NCI-H1417 (cell line): Measurements from ENCODE around the gene NLRP6.
A peak's percentile ranks its signal among the peaks of the same experiment; 100 is the strongest.
"Not testable (repeated sequence)": the region's sequence is repeated elsewhere in the genome, so short reads cannot be mapped to it uniquely, and the experiment has no call there.

Experiments used
- DNase-seq, 3 experiments: peaks; one replicate each; lab custom pipeline; 2025; lab: John Stamatoyannopoulos, UW

The NLRP6 gene

GRCh38 chr11:282171-282570, 4.0 kb downstream of the NLRP6 start:
- no peak for DNase-seq

- DNase-seq = no peak
Observed at GRCh38 chr11:282630-283360, 4.6 kb downstream of the NLRP6 start.

- DNase-seq = no peak
Observed at GRCh38 chr11:283405-284104, 5.3 kb downstream of the NLRP6 start.

- no peak for DNase-seq
Observed at GRCh38 chr11:284105-285020, 6.2 kb downstream of the NLRP6 start.

- DNase-seq = no peak
Observed at GRCh38 chr11:285021-285893, 7.0 kb downstream of the NLRP6 start.

- DNase-seq = no peak
Observed at GRCh38 chr11:285894-286220, 7.7 kb downstream of the NLRP6 start.

GRCh38 chr11:286977-287820, 9.0 kb downstream of the NLRP6 start:
- not testable (repeated sequence) for DNase-seq

GRCh38 chr11:287821-288477, 9.7 kb downstream of the NLRP6 start:
- DNase-seq = no peak

GRCh38 chr11:288478-289397, 10.5 kb downstream of the NLRP6 start, which contains the start of gene PGGHG:
PGGHG (plus strand) TSS chr11:289126; CDS start chr11:289817, 691 bp downstream.
- peak; percentile 29 to 44 (median 29) for DNase-seq

GRCh38 chr11:289398-289711, 11.1 kb downstream of the NLRP6 start:
- no peak for DNase-seq

- DNase-seq = no peak
Observed at GRCh38 chr11:289712-290620, 11.8 kb downstream of the NLRP6 start.

- DNase-seq = no peak
Observed at GRCh38 chr11:290621-291231, 12.5 kb downstream of the NLRP6 start.

- no peak for DNase-seq
Observed at GRCh38 chr11:291281-292210, 13.3 kb downstream of the NLRP6 start.

GRCh38 chr11:292211-293121, 14.3 kb downstream of the NLRP6 start:
- DNase-seq = no peak

- no peak for DNase-seq
Observed at GRCh38 chr11:293271-293851, 15.2 kb downstream of the NLRP6 start.
